ENCODE measurements around the gene PAN3. TPM values are rescaled to one million over a fixed set of nuclear protein-coding genes. Genes with fewer than 3 reads are reported as not detected.

The PAN3 gene
- total RNA-seq, 1 donor from 2014 or later, result 50.1 TPM

- no peak overlapping the region for H3K4me2 ChIP-seq
- Mint-ChIP-seq H3K27ac (no peak overlapping the region), H3K27me3 (ENCODE audit: insufficient read depth, low read depth) (no peaks in the 10 kb centered on the region), H3K36me3 (peaks cover 4% of the 10 kb centered on the region), H3K4me3 (no peak overlapping the region), H3K9me3 (no peaks in the 10 kb centered on the region), H3K4me1 (no peaks in the 10 kb centered on the region)
- TF ChIP-seq EZH2phosphoT487 (IDR thresholded peaks at IDR 0.05) (no peak), CTCF (IDR thresholded peaks at IDR 0.05) (no peak), EZH2 (IDR thresholded peaks at IDR 0.05) (no peak)
- H3F3A ChIP-seq (ENCODE audit: low read depth), result no peaks in the 10 kb centered on the region
- no peak for DNase-seq (ENCODE audit: low spot score)
- no peaks in the 10 kb centered on the region for H3K27me3 ChIP-seq
- peaks cover 11% of the 10 kb centered on the region for H3K36me3 ChIP-seq
- no peak overlapping the region for H3K9ac ChIP-seq
- no peak overlapping the region for H2AFZ ChIP-seq (replicated peaks)
- peaks cover 21% of the 10 kb centered on the region for H4K20me1 ChIP-seq (ENCODE audit: low read depth)
- H3K9me3 ChIP-seq (ENCODE audit: low read depth), result no peaks in the 10 kb centered on the region
- no peak overlapping the region for H3K4me3 ChIP-seq
- H3K4me1 ChIP-seq, result peaks cover 17% of the 10 kb centered on the region
- H3K79me2 ChIP-seq (ENCODE audit: low read depth), result peaks cover 48% of the 10 kb centered on the region
- no peak overlapping the region for H3K27ac ChIP-seq
These were observed 43.1 kb downstream of the PAN3 start for GRCh38 chr13:28181413-28181812.

- Mint-ChIP-seq H3K27ac (no peak overlapping the region), H3K4me1 (no peaks in the 10 kb centered on the region), H3K4me3 (no peak overlapping the region), H3K9me3 (no peaks in the 10 kb centered on the region), H3K27me3 (ENCODE audit: insufficient read depth, low read depth) (no peaks in the 10 kb centered on the region), H3K36me3 (peaks cover 3% of the 10 kb centered on the region)
- Histone ChIP-seq H3K27me3 (no peaks in the 10 kb centered on the region), H3K36me3 (no peaks in the 10 kb centered on the region), H3K27ac (no peak overlapping the region), H3K9ac (no peak overlapping the region), H3F3A (ENCODE audit: low read depth) (no peaks in the 10 kb centered on the region), H3K4me2 (no peak overlapping the region), H2AFZ (replicated peaks) (no peak overlapping the region), H3K4me3 (no peak overlapping the region), H4K20me1 (ENCODE audit: low read depth) (peaks cover 21% of the 10 kb centered on the region), H3K79me2 (ENCODE audit: low read depth) (peaks cover 42% of the 10 kb centered on the region), H3K4me1 (peaks cover 17% of the 10 kb centered on the region), H3K9me3 (ENCODE audit: low read depth) (no peaks in the 10 kb centered on the region)
- TF ChIP-seq CTCF (IDR thresholded peaks at IDR 0.05) (no peak), EZH2phosphoT487 (IDR thresholded peaks at IDR 0.05) (no peak), EZH2 (IDR thresholded peaks at IDR 0.05) (no peak)
- DNase-seq (ENCODE audit: low spot score), result no peak
These were observed 46.9 kb downstream of the PAN3 start for GRCh38 chr13:28185256-28185655.

- peaks cover 10% of the 10 kb centered on the region for H3K79me2 ChIP-seq (ENCODE audit: low read depth)
- H3K4me1 ChIP-seq, result no peaks in the 10 kb centered on the region
- Mint-ChIP-seq H3K27ac (no peak overlapping the region), H3K27me3 (ENCODE audit: insufficient read depth, low read depth) (no peaks in the 10 kb centered on the region), H3K4me1 (no peaks in the 10 kb centered on the region), H3K9me3 (no peaks in the 10 kb centered on the region), H3K36me3 (peaks cover 6% of the 10 kb centered on the region), H3K4me3 (no peak overlapping the region)
- no peaks in the 10 kb centered on the region for H3K27me3 ChIP-seq
- no peaks in the 10 kb centered on the region for H4K20me1 ChIP-seq (ENCODE audit: low read depth)
- DNase-seq (ENCODE audit: low spot score), result no peak
- H3K27ac ChIP-seq, result no peak overlapping the region
- H3F3A ChIP-seq (ENCODE audit: low read depth), result no peaks in the 10 kb centered on the region
- no peak overlapping the region for H3K4me2 ChIP-seq
- no peaks in the 10 kb centered on the region for H3K9me3 ChIP-seq (ENCODE audit: low read depth)
- H3K4me3 ChIP-seq, result no peak overlapping the region
- peaks cover 11% of the 10 kb centered on the region for H3K36me3 ChIP-seq
- TF ChIP-seq EZH2 (IDR thresholded peaks at IDR 0.05) (no peak), EZH2phosphoT487 (IDR thresholded peaks at IDR 0.05) (no peak), CTCF (IDR thresholded peaks at IDR 0.05) (no peak)
- H2AFZ ChIP-seq (replicated peaks), result no peak overlapping the region
- no peak overlapping the region for H3K9ac ChIP-seq
These were observed 60.7 kb downstream of the PAN3 start for GRCh38 chr13:28199089-28199488.

Measured in neural progenitor cell (in vitro differentiated cells).